GM10248 (cell line): Measurements from ENCODE around the gene EPS8L3.
"Not testable (repeated sequence)": the region's sequence is repeated elsewhere in the genome, so short reads cannot be mapped to it uniquely, and the experiment has no call there.

ENCODE experiments used
- CTCF ChIA-PET: fragments of 300-600 bp; sonication (Branson Sonifier 250); formaldehyde crosslinking; extraction: SDS; loops from one replicate; lab custom pipeline; 2021; ENCODE audit warnings: antibody characterized with exemption; lab: Yijun Ruan, JAX
- POLR2A ChIA-PET: fragments of 350-650 bp; sonication (Branson Sonifier 250); formaldehyde crosslinking; extraction: SDS; loops from one replicate; lab custom pipeline; 2020; ENCODE audit warnings: antibody characterized with exemption; lab: Yijun Ruan, JAX
- DNase-seq: peaks from one replicate; pipeline ENCODE4 v3.0.0; 2012; ENCODE audit errors: extremely low spot score
- CTCF ChIP-seq: IDR thresholded peaks from 2 replicates; pipeline ENCODE4 v1.5.1; 2012; ENCODE audit warnings: mild to moderate bottlenecking, low read depth; ENCODE audit errors: extremely low read depth, missing control alignments, control extremely low read depth

Gene EPS8L3

GRCh38 chr1:109756848-109757521, 6.7 kb downstream of the EPS8L3 start:
- ChIA-PET POLR2A (no interaction called here), CTCF (interaction anchor here (0.5 to 3.9 kb wide), 7 partner anchors 16 to 272 kb away, joined by 3 to 13 read pairs (median 5); partner anchors contain the start of gene AHCYL1)
- no peak for TF ChIP-seq CTCF

GRCh38 chr1:109756325-109756724, 7.4 kb downstream of the EPS8L3 start:
- CTCF ChIA-PET: interaction anchor here (1.4 to 3.9 kb wide), 4 partner anchors 16 to 228 kb away, joined by 5 to 13 read pairs (median 8); partner anchors contain the start of gene AHCYL1
- DNase-seq, POLR2A ChIA-PET: not testable (repeated sequence)

More at GRCh38 chr1:109756848-109757521, 6.7 kb downstream of the EPS8L3 start:
- no peak for DNase-seq

GRCh38 chr1:109754738-109755137, 9.0 kb downstream of the EPS8L3 start:
- no peak for DNase-seq
- no peak for TF ChIP-seq CTCF
- ChIA-PET POLR2A (no interaction called here), CTCF (interaction anchor here (1.3 to 3.9 kb wide), 4 partner anchors 17 to 115 kb away, joined by 3 to 13 read pairs (median 7); no protein-coding TSS in a partner anchor)

- DNase-seq: no peak
- POLR2A ChIA-PET: no interaction called here
- CTCF ChIA-PET: interaction anchor here (1.2 to 1.6 kb wide), 2 partner anchors 219 to 233 kb away, joined by 4 read pairs; partner anchors contain the start of gene AHCYL1
- TF ChIP-seq CTCF: no peak
Measured at GRCh38 chr1:109751531-109752260, 12.0 kb downstream of the EPS8L3 start.

- ChIA-PET POLR2A (no interaction called here), CTCF (interaction anchor here (1.2 to 1.3 kb wide), 2 partner anchors 111 to 234 kb away, joined by 3 to 5 read pairs; partner anchors contain the start of gene AHCYL1)
- TF ChIP-seq CTCF: no peak
- no peak for DNase-seq
Measured at GRCh38 chr1:109750920-109751319, 12.8 kb downstream of the EPS8L3 start.

- POLR2A ChIA-PET: no interaction called here
- CTCF ChIA-PET: interaction anchor here (0.8 to 2.5 kb wide), 5 partner anchors 9 to 234 kb away, joined by 3 to 5 read pairs (median 3); partner anchors contain the start of gene AHCYL1
- DNase-seq: no peak
- no peak for TF ChIP-seq CTCF
Measured at GRCh38 chr1:109750241-109750882, 13.4 kb downstream of the EPS8L3 start.
